ENCODE results near the gene POGK. TPM values are rescaled to one million over a fixed set of nuclear protein-coding genes. Genes with fewer than 3 reads are reported as not detected.
A peak's percentile ranks its signal among the peaks of the same experiment; 100 is the strongest.

Gene POGK
- total RNA-seq, 2 donors from 2014 or later = 37.9 to 43.2 TPM

GRCh38 chr1:166836733-166837132 lies 2.5 kb upstream of the POGK start:
- peaks cover 11% of the 10 kb centered on the region for H3K36me3 Mint-ChIP-seq (ENCODE audit: low read depth)
- H3K4me3 Mint-ChIP-seq = no peak overlapping the region

GRCh38 chr1:166839600-166840308 lies 479 bp downstream of the POGK start:
- Histone ChIP-seq H3K27me3 (ENCODE audit: control insufficient read depth, insufficient read depth, low read length, poor library complexity, severe bottlenecking) (no peaks in the 10 kb centered on the region), H3K36me3 (ENCODE audit: control insufficient read depth, insufficient read depth, low read length) (peaks cover 38% of the 10 kb centered on the region), H3K4me3 (ENCODE audit: low read length) (peak overlapping the region; percentile 92), H3K9me3 (ENCODE audit: control insufficient read depth, low read length) (no peaks in the 10 kb centered on the region), H3K4me1 (ENCODE audit: control insufficient read depth, insufficient read depth, low read length) (peaks cover 10% of the 10 kb centered on the region), H3K9ac (ENCODE audit: extremely low read depth, low read length, poor library complexity, severe bottlenecking) (peak overlapping the region; percentile 53), H3K27ac (ENCODE audit: low read depth, low read length) (peak overlapping the region; percentile 54)
- TF ChIP-seq CTCF (conservative IDR thresholded peaks at IDR 0.05) = peak; percentile 57
- Mint-ChIP-seq H3K4me1 (peaks cover 42% of the 10 kb centered on the region), H3K9me3 (no peaks in the 10 kb centered on the region), H3K27ac (peak overlapping the region; percentile 80), H3K36me3 (ENCODE audit: low read depth) (peaks cover 40% of the 10 kb centered on the region), H3K27me3 (ENCODE audit: insufficient read depth) (peaks cover 4% of the 10 kb centered on the region), H3K4me3 (peak overlapping the region; percentile 81)
- WGBS, 2 experiments (ENCODE audit: insufficient coverage in 1 of 2, insufficient read length in 1 of 2) = 0% methylated on average over 16 to 82 of the region's 82 CpGs
- peak; percentile 85 for DNase-seq

More at GRCh38 chr1:166836733-166837132, 2.5 kb upstream of the POGK start:
- H3K4me3 ChIP-seq (ENCODE audit: low read length) = no peak overlapping the region
- no peak overlapping the region for H3K9ac ChIP-seq (ENCODE audit: extremely low read depth, low read length, poor library complexity, severe bottlenecking)
- peaks cover 6% of the 10 kb centered on the region for H3K27me3 Mint-ChIP-seq (ENCODE audit: insufficient read depth)
- DNase-seq = no peak
- 97 to 100% methylated on average over 2 to 4 of the region's 4 CpGs for WGBS, 2 experiments (ENCODE audit: insufficient coverage in 1 of 2, insufficient read length in 1 of 2)
- no peaks in the 10 kb centered on the region for H3K9me3 Mint-ChIP-seq
- no peak overlapping the region for H3K27ac Mint-ChIP-seq
- H3K27ac ChIP-seq (ENCODE audit: low read depth, low read length) = no peak overlapping the region
- no peaks in the 10 kb centered on the region for H3K27me3 ChIP-seq (ENCODE audit: control insufficient read depth, insufficient read depth, low read length, poor library complexity, severe bottlenecking)
- H3K4me1 ChIP-seq (ENCODE audit: control insufficient read depth, insufficient read depth, low read length) = peaks cover 7% of the 10 kb centered on the region
- no peaks in the 10 kb centered on the region for H3K9me3 ChIP-seq (ENCODE audit: control insufficient read depth, low read length)
- H3K4me1 Mint-ChIP-seq = peaks cover 26% of the 10 kb centered on the region
- TF ChIP-seq CTCF (conservative IDR thresholded peaks at IDR 0.05) = no peak
- peaks cover 8% of the 10 kb centered on the region for H3K36me3 ChIP-seq (ENCODE audit: control insufficient read depth, insufficient read depth, low read length)

GRCh38 chr1:166840309-166841274 lies 1.3 kb downstream of the POGK start:
- Mint-ChIP-seq H3K4me1 (peaks cover 43% of the 10 kb centered on the region), H3K27ac (peak overlapping the region; percentile 80), H3K9me3 (no peaks in the 10 kb centered on the region), H3K27me3 (ENCODE audit: insufficient read depth) (peaks cover 3% of the 10 kb centered on the region), H3K4me3 (peak overlapping the region; percentile 81), H3K36me3 (ENCODE audit: low read depth) (peaks cover 46% of the 10 kb centered on the region)
- DNase-seq = peak; percentile 58
- H3K36me3 ChIP-seq (ENCODE audit: control insufficient read depth, insufficient read depth, low read length) = peaks cover 44% of the 10 kb centered on the region
- peaks cover 10% of the 10 kb centered on the region for H3K4me1 ChIP-seq (ENCODE audit: control insufficient read depth, insufficient read depth, low read length)
- TF ChIP-seq CTCF (conservative IDR thresholded peaks at IDR 0.05) = no peak
- WGBS, 2 experiments (ENCODE audit: insufficient coverage in 1 of 2, insufficient read length in 1 of 2) = 58 to 75% methylated on average over 15 to 16 of the region's 16 CpGs
- H3K9me3 ChIP-seq (ENCODE audit: control insufficient read depth, low read length) = no peaks in the 10 kb centered on the region
- H3K4me3 ChIP-seq (ENCODE audit: low read length) = peak overlapping the region; percentile 92
- no peaks in the 10 kb centered on the region for H3K27me3 ChIP-seq (ENCODE audit: control insufficient read depth, insufficient read depth, low read length, poor library complexity, severe bottlenecking)
- peak overlapping the region; percentile 53 for H3K9ac ChIP-seq (ENCODE audit: extremely low read depth, low read length, poor library complexity, severe bottlenecking)
- peak overlapping the region; percentile 54 for H3K27ac ChIP-seq (ENCODE audit: low read depth, low read length)

Measured in endodermal cell (in vitro differentiated cells).